Measurements from ENCODE around the gene CTSV. TPM values are rescaled to one million over a fixed set of nuclear protein-coding genes. Genes with fewer than 3 reads are reported as not detected.
"Not testable (repeated sequence)": the region's sequence is repeated elsewhere in the genome, so short reads cannot be mapped to it uniquely, and the experiment has no call there.

Gene CTSV
- total and polyA plus RNA-seq, 7 donors, result 2.5 to 11.1 TPM; not detected in 5

DNA sequence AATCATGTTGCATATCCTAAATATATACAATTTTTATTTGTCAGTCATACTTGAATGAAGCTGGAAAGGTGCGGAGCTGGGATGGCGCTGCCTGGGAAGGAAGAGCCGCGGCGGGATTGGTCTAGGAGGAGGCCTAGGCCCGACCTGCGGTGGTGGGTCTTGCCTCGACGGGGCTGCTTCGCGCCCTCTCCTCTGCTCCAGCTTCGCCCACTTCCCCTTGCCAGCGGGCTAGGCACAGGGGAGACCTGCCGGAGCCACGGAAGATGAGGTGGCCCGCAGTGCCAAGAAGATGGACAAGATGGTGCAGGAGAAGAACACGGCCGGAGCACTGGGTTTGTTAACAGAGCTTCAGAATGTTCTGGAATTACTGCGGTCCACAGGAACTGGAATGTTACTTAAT is 28.5 kb upstream of the CTSV start:
- TF ChIP-seq, protein P1, sequence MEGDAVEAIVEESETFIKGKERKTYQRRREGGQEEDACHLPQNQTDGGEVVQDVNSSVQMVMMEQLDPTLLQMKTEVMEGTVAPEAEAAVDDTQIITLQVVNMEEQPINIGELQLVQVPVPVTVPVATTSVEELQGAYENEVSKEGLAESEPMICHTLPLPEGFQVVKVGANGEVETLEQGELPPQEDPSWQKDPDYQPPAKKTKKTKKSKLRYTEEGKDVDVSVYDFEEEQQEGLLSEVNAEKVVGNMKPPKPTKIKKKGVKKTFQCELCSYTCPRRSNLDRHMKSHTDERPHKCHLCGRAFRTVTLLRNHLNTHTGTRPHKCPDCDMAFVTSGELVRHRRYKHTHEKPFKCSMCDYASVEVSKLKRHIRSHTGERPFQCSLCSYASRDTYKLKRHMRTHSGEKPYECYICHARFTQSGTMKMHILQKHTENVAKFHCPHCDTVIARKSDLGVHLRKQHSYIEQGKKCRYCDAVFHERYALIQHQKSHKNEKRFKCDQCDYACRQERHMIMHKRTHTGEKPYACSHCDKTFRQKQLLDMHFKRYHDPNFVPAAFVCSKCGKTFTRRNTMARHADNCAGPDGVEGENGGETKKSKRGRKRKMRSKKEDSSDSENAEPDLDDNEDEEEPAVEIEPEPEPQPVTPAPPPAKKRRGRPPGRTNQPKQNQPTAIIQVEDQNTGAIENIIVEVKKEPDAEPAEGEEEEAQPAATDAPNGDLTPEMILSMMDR (IDR thresholded peaks at IDR 0.05), result no peak
- TF ChIP-seq POLR2A (IDR thresholded peaks at IDR 0.05), result no peak
- TF ChIP-seq EP300 (IDR thresholded peaks at IDR 0.05), result no peak
- TF ChIP-seq POLR2AphosphoS5 (IDR thresholded peaks at IDR 0.05), result no peak
- whole genome bisulfite sequencing, 2 donors, result 96% methylated on average over 19 of the region's 19 CpGs

DNA sequence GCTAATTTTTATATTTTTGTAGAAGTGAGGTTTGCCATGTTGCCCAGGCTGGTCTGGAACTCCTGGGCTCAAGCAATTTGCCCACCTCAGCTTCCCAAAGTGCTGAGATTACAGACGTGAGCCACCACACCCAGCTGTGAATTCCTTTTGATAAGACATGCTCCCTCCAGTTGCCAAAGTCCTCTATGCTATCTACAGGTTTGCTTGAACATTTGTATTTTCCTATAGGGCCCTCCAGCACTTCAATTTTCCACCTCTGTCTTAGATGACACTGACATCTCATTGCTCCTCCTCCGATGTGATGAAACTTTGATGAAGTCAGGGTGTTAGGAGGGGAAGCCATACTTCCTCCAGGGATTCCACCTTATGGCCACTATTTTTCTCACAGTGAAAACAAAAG is 25.2 kb upstream of the CTSV start:
- 48 to 55% methylated on average over 2 of the region's 2 CpGs for WGBS, 2 donors
- no peak for DNase-seq
- intact Hi-C loops (cut with DNase I), result no loop called here
- no peaks in the 10 kb centered on the region for H3K4me1 ChIP-seq
- H3K36me3 ChIP-seq, result no peaks in the 10 kb centered on the region
- TF ChIP-seq POLR2A (IDR thresholded peaks at IDR 0.05), result no peak
- TF ChIP-seq, protein P1 (IDR thresholded peaks at IDR 0.05), result no peak
- TF ChIP-seq POLR2AphosphoS5 (IDR thresholded peaks at IDR 0.05), result no peak
- TF ChIP-seq EP300 (IDR thresholded peaks at IDR 0.05), result no peak
- H3K9me3 ChIP-seq, result peaks cover 0 to 2% (median 0%) of the 10 kb centered on the region in 4 donors
- no peak overlapping the region for H3K4me3 ChIP-seq
- H3K27ac ChIP-seq, result no peak overlapping the region
- H3K27me3 ChIP-seq, result no peaks in the 10 kb centered on the region

More for the DNA sequence above, 28.5 kb upstream of the CTSV start:
- Histone ChIP-seq H3K27me3 (peaks cover 0 to 16% (median 8%) of the 10 kb centered on the region in 3 donors), H3K36me3 (no peaks in the 10 kb centered on the region), H3K4me1 (no peaks in the 10 kb centered on the region), H3K4me3 (no peak overlapping the region), H3K27ac (no peak overlapping the region), H3K9me3 (peaks cover 0 to 2% (median 0%) of the 10 kb centered on the region in 4 donors)
- intact Hi-C loops (cut with DNase I), result no loop called here
- DNase-seq, result no peak

- intact Hi-C loops (cut with DNase I), result no loop called here
- Histone ChIP-seq H3K9me3 (no peaks in the 10 kb centered on the region), H3K27ac (no peak overlapping the region), H3K4me1 (no peaks in the 10 kb centered on the region), H3K36me3 (no peaks in the 10 kb centered on the region), H3K4me3 (no peak overlapping the region), H3K27me3 (peaks cover 0 to 5% (median 0%) of the 10 kb centered on the region in 3 donors)
- no peak for DNase-seq
- TF ChIP-seq, protein P1 (IDR thresholded peaks at IDR 0.05), result no peak
- TF ChIP-seq EP300 (IDR thresholded peaks at IDR 0.05) (no peak), POLR2A (IDR thresholded peaks at IDR 0.05) (no peak), POLR2AphosphoS5 (IDR thresholded peaks at IDR 0.05) (no peak)
- WGBS, 2 donors, result 94 to 95% methylated on average over 3 of the region's 3 CpGs
Observed at GRCh38 chr9:97060796-97061195, 21.9 kb upstream of the CTSV start.

DNA sequence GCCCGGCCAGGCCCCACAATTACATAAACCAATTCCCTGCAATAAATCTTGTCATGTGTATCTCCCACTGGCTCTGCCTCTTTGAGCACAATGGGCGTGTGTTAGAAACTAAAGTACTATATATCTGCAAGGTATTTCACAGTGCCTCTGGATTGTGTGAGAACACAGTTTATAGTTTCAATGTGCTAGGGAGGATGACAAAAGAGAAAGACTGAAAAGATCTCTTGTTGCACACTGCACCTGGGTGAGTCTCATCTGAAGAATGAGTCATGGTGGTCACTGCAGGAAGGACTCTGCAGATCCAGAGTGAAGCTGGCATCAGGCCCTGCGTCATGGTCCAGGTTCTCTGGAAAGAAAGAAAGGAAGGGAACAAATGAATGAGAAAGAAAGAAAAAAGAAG is 20.7 kb upstream of the CTSV start:
- Histone ChIP-seq H3K27ac (no peak overlapping the region), H3K4me1 (no peaks in the 10 kb centered on the region), H3K36me3 (no peaks in the 10 kb centered on the region), H3K27me3 (peaks cover 0 to 5% (median 0%) of the 10 kb centered on the region in 3 donors), H3K9me3 (no peaks in the 10 kb centered on the region), H3K4me3 (no peak overlapping the region)
- intact Hi-C loops (cut with DNase I), result no loop called here
- TF ChIP-seq POLR2AphosphoS5 (IDR thresholded peaks at IDR 0.05) (no peak), POLR2A (IDR thresholded peaks at IDR 0.05) (no peak), EP300 (IDR thresholded peaks at IDR 0.05) (no peak)
- TF ChIP-seq, protein P1 (IDR thresholded peaks at IDR 0.05), result no peak
- DNase-seq, result no peak
- 29 to 65% methylated on average over 3 of the region's 3 CpGs for WGBS, 2 donors

DNA sequence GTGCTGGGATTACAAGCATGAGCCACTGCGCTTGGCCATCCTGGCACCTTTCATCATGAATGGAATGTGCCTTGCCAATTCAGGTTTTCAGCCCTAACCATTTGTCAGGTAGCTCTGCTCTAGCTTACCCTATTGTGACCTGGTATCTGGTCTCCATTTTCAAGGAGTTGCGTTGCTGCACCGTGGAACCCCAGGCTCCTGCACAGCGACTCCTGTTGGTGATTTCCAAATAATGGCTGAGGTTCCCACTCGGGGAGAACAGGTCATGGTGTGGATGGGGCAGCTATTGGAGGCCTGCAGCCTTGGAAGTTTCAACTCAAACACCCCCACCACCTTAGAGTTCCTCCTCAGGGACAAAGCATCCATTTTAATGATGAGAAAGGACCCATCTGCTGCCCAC is 18.7 kb upstream of the CTSV start:
- Histone ChIP-seq H3K4me3 (no peak overlapping the region), H3K9me3 (no peaks in the 10 kb centered on the region), H3K27me3 (peaks cover 0 to 17% (median 0%) of the 10 kb centered on the region in 3 donors), H3K4me1 (no peaks in the 10 kb centered on the region), H3K27ac (no peak overlapping the region), H3K36me3 (no peaks in the 10 kb centered on the region)
- 94% methylated on average over 5 of the region's 5 CpGs for WGBS, 2 donors
- intact Hi-C loops (cut with DNase I), result no loop called here
- no peak for DNase-seq
- TF ChIP-seq, protein P1 (IDR thresholded peaks at IDR 0.05), result no peak
- TF ChIP-seq POLR2A (IDR thresholded peaks at IDR 0.05) (no peak), EP300 (IDR thresholded peaks at IDR 0.05) (no peak), POLR2AphosphoS5 (IDR thresholded peaks at IDR 0.05) (no peak)

- H3K27me3 ChIP-seq, result peaks cover 0 to 17% (median 0%) of the 10 kb centered on the region in 3 donors
- H3K4me1 ChIP-seq; H3K4me3 ChIP-seq; intact Hi-C loops (cut with DNase I); DNase-seq; H3K9me3 ChIP-seq; H3K36me3 ChIP-seq; H3K27ac ChIP-seq: not testable (repeated sequence)
- 91 to 93% methylated on average over 11 of the region's 13 CpGs for WGBS, 2 donors
Observed at GRCh38 chr9:97055891-97056290, 16.9 kb upstream of the CTSV start.
